NCI-H526 treated with DMSO at 0.1 percent for 48 hours (cell line): ENCODE measurements around the gene MITF.
"Not testable (repeated sequence)": the region's sequence is repeated elsewhere in the genome, so short reads cannot be mapped to it uniquely, and the experiment has no call there.

Source experiments
- DNase-seq: peaks from one replicate; lab custom pipeline; 2025; lab: John Stamatoyannopoulos, UW

MITF gene

GRCh38 chr3:69787436-69788168 is 48.3 kb downstream of the MITF start:
- DNase-seq: no peak

- DNase-seq: no peak
Measured at GRCh38 chr3:69791106-69791505, 51.8 kb downstream of the MITF start.

DNA sequence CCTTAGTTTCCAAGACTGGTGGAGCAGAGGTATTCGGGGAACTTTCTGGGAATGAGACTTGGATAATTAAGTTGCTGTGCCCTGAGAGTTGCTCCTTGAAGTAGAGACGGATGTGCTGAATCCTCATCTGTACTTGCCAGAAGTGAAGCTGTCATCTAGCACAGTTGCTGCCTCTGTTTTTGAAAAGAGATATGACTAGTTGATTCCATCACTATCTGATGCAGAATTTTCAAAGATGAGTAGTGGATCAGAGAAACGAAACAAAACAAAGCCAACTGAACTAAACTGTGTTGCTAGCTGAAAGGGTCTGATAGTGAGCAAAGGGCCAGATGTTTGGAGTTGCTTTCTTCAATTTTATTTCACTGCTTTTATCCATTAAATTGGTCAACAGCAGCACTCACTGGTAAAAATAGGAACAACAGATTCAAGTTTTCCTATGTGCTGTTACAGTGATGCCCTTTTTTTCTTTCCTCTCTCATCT is 52.7 kb downstream of the MITF start:
- no peak for DNase-seq

DNA sequence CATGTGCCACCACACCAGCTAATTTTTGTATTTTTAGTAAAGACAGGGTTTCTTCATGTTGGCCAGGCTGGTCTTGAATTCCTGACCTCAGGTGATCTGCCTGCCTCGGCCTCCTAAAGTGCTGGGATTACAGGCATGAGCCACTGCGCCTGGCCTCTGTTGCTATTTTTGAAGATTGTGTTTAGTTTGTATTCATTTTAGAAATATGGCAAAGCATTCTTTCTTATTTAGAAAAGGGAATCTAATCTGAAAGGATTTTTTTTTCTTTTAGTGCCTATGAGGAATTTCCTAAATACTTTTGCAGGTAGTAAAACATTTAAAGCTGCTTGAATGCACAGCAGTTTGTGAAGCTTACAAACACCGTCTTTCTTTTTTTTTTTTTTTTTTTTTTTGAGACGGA is 56.9 kb downstream of the MITF start:
- DNase-seq: not testable (repeated sequence)

DNA sequence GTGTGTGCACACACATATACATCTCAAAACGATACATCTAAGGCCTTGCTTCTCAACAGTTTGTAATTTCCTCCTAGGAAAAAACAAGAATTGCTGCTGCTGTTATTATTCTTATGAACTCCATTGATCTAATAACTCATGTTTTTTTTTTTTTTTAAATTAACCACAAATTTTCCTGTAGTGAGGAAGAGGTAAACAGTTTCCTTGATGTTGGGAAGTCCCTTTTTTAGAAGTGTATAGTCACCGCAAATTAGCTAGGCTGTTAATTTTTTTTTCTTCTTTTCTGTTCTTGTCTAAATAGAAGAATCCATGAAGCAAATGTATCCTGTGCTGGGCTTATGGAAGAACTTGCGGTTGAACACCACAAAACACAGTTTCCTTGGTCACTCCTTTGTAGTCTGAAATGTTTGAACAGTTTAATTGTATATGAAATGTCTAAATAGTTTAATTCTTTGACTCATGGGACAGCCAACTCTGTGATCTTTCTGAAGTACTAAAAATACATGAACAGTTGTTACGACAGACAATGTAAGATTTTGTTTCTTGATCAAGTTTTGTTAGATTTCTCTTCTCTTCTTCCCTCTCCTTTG is 64.5 kb downstream of the MITF start:
- DNase-seq: no peak

DNA sequence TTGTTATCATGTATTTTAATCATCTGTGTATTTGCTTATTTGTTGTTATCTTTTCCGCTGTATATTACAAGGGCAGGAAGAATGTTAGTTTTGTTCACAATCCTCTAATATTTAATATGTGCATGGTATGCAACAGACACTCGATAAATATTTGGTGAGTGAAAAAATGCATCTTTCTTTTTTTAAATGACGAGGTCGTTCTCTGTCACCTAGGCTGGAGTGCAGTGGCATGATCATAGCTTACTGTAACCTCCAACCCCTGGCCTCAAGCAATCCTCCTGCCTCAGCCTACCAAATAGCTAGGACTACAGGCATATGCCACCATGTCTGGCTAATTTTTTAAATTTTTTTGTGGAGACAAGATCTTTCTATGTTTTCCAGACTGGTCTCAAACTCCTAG is 66.2 kb downstream of the MITF start:
- no peak for DNase-seq

GRCh38 chr3:69806735-69807438 is 67.6 kb downstream of the MITF start:
- DNase-seq: no peak

- no peak for DNase-seq
Measured at GRCh38 chr3:69807674-69808073, 68.4 kb downstream of the MITF start.

GRCh38 chr3:69809076-69809835 is 70.0 kb downstream of the MITF start:
- no peak for DNase-seq

GRCh38 chr3:69811452-69812401 is 72.5 kb downstream of the MITF start:
- no peak for DNase-seq

- DNase-seq: no peak
Measured at GRCh38 chr3:69815970-69816369, 76.7 kb downstream of the MITF start.

DNA sequence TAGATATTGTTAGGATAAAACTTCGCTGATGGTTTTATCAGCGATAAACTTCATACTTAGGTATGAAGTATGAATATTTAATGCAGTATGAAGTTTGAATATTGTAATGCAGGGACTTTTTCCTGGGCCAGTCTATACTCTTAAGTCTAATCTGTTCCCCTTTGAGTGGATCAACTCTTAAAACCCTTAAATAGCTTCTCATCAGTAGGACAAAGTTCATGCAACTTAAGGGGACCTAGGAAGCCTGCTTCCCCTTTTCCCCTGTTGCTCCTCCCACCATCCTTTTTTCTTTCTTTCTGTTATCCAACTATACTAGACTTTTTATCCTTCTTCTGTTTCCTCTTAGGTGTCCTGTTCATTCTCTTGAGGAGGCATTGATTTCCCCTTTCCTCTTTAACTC is 78.7 kb downstream of the MITF start:
- no peak for DNase-seq

DNA sequence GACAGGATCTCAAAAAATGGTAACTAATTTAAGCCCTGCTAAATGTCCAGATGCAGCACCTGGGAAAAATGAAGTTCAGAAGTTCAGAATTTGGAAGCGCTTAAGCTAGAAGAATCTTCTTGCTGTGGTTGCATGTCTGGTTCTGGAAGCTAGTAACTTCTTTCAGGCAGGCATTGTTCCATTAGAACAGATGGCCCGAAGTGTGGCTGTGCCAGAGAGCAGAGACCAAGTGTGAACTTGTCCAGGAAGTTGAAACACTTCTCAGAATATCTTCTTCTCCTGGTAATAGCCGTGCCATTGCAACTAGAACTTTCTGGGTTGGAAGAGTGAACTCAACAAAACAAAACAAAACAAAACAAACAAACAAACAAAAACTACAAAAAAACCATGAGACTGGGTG is 80.0 kb downstream of the MITF start:
- DNase-seq: no peak

DNA sequence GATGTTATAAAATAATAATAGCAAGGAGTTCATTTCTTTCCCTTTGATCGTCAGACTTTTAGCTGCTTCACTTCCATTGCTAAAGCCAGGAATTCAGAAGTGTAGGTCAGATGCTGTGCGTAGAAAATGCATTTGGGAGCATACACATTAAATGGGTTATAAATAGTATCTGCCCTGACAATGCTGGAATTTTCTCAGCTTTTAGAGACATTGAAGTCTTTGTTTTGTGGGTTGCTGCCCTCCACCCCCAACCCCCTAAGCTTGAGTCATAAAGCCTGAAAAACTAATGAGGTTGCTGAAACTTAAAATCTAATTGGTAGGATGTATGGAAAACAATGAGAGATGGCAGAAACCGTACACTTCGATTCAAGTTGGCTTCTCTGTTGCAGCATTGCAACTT is 81.9 kb downstream of the MITF start:
- DNase-seq: no peak

GRCh38 chr3:69823743-69824142 is 84.5 kb downstream of the MITF start:
- DNase-seq: no peak

GRCh38 chr3:69825446-69825845 is 86.2 kb downstream of the MITF start:
- DNase-seq: no peak

- no peak for DNase-seq
Measured at GRCh38 chr3:69827127-69827526, 87.9 kb downstream of the MITF start.

DNA sequence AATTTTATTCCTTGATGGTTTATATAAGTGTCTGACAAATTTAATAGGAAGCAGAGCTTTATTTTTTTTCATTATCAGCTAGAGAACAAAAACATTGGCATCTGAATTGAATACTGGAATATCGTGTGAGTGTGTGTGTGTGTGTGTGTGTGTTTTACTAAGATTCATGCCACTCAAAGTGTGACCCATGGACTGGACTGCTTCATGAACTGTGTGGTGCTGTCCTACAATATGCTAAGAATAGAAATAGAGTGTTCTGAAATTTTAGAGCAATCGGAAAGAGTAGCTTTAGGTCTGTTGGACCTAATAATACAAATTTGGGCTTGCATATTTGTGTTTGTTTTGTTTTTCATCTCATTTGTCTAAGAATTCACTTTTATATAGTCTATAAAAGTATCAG is 89.6 kb downstream of the MITF start:
- no peak for DNase-seq

GRCh38 chr3:69830147-69830546 is 90.9 kb downstream of the MITF start:
- no peak for DNase-seq

DNA sequence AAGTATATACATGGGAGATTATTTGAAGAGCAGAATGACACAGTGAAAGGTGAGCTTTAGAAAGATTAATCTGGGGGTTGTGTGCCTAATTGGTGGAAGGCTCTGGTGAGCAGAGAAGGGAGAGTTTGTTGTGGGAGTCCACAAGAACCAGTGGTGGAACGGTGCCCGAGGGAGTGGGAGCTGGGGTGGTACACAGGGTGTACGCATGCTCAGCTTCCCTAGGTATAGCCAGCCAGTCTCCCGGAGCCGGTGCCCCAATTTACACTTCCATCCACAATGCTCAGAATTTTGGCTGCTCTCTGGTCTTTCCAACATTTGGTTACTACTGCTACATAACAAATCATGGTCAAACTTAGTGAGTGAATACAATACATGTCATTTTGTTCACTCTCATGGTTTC is 92.5 kb downstream of the MITF start:
- no peak for DNase-seq

DNA sequence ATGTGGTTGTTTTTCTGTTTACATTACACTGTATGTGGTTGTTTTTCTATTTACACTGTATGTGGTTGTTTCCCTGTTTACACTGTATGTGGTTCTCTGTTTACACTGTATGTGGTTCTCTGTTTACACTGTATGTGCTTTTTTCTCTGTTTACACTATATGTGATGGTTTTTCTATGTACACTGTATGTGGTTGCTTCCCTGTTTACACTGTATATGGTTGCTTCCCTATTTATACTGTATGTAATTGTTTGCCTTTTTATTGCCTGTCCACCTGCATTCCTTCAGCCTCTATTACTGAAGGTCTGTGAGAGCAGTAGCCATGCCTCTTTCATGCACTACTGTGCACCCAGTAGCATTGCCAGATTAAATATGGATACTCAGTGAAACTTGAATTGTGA is 94.3 kb downstream of the MITF start:
- no peak for DNase-seq
